ENCODE measurements around the gene GARIN5A. TPM values are rescaled to one million over a fixed set of nuclear protein-coding genes. Genes with fewer than 3 reads are reported as not detected.

The GARIN5A gene
- total RNA-seq, 2 experiments from 2014 or later = 0.59 to 0.63 TPM

GRCh38 chr19:50518091-50519005 is 41.7 kb upstream of the GARIN5A start:
- Histone ChIP-seq H3K27ac (ENCODE audit: low read depth, low read length, poor library complexity, severe bottlenecking) (no peak overlapping the region), H3K4me3 (ENCODE audit: low read depth, low read length, poor library complexity, severe bottlenecking) (no peak overlapping the region), H3K4me1 (ENCODE audit: insufficient read depth, low read length, poor library complexity, severe bottlenecking) (no peaks in the 10 kb centered on the region), H3K9me2 (ENCODE audit: insufficient read depth, low read length) (no peaks in the 10 kb centered on the region), H4K20me1 (ENCODE audit: insufficient read depth, low read length) (no peaks in the 10 kb centered on the region), H3K36me3 (ENCODE audit: insufficient read depth, low read length) (no peaks in the 10 kb centered on the region), H3K9me3 (ENCODE audit: low read length) (no peaks in the 10 kb centered on the region), H3K79me2 (ENCODE audit: insufficient read depth, low read depth, low read length) (no peaks in the 10 kb centered on the region), H3K4me2 (ENCODE audit: low read length) (no peak overlapping the region), H2AFZ (ENCODE audit: low read length) (no peak overlapping the region)
- ChIA-PET POLR2A (interaction anchor here (0.7 kb wide), 1 partner anchor 235 kb away, joined by 3 read pairs; no protein-coding TSS in a partner anchor), CTCF (ENCODE audit: unreplicated experiment) (interaction anchor here (0.6 kb wide), 1 partner anchor 255 kb away, joined by 3 read pairs; no protein-coding TSS in a partner anchor)
- BruUV-seq (replicated peaks) = no TSS peak
- intact Hi-C loops (cut with micrococcal nuclease; ENCODE audit: unreplicated experiment) = no loop called here
- TF ChIP-seq EZH2phosphoT487 (IDR thresholded peaks at IDR 0.05; ENCODE audit: borderline replicate concordance, low read depth, low read length) (no peak), CTCF (conservative IDR thresholded peaks at IDR 0.05; ENCODE audit: low read length) (peak; percentile 67)
- DNase-seq (ENCODE audit: low spot score) = no peak

GRCh38 chr19:50517704-50518075 is 41.0 kb upstream of the GARIN5A start:
- H3K4me3 ChIP-seq (ENCODE audit: low read depth, low read length, poor library complexity, severe bottlenecking) = no peak overlapping the region
- no peak overlapping the region for H2AFZ ChIP-seq (ENCODE audit: low read length)
- POLR2A ChIA-PET = no interaction called here
- no peak overlapping the region for H3K27ac ChIP-seq (ENCODE audit: low read depth, low read length, poor library complexity, severe bottlenecking)
- intact Hi-C loops (cut with micrococcal nuclease; ENCODE audit: unreplicated experiment) = no loop called here
- no peak for TF ChIP-seq CTCF (conservative IDR thresholded peaks at IDR 0.05; ENCODE audit: low read length)
- TF ChIP-seq EZH2phosphoT487 (IDR thresholded peaks at IDR 0.05; ENCODE audit: borderline replicate concordance, low read depth, low read length) = no peak
- H3K4me2 ChIP-seq (ENCODE audit: low read length) = no peak overlapping the region
- no peaks in the 10 kb centered on the region for H3K36me3 ChIP-seq (ENCODE audit: insufficient read depth, low read length)
- H3K79me2 ChIP-seq (ENCODE audit: insufficient read depth, low read depth, low read length) = no peaks in the 10 kb centered on the region
- CTCF ChIA-PET (ENCODE audit: unreplicated experiment) = no interaction called here
- no peaks in the 10 kb centered on the region for H3K9me3 ChIP-seq (ENCODE audit: low read length)
- no peaks in the 10 kb centered on the region for H3K4me1 ChIP-seq (ENCODE audit: insufficient read depth, low read length, poor library complexity, severe bottlenecking)
- no peaks in the 10 kb centered on the region for H3K9me2 ChIP-seq (ENCODE audit: insufficient read depth, low read length)
- no peak for DNase-seq (ENCODE audit: low spot score)
- no TSS peak for BruUV-seq (replicated peaks)
- no peaks in the 10 kb centered on the region for H4K20me1 ChIP-seq (ENCODE audit: insufficient read depth, low read length)

All from OCI-LY7 (cell line).